ENCODE data around the gene RPL5.
"Not testable (repeated sequence)": the region's sequence is repeated elsewhere in the genome, so short reads cannot be mapped to it uniquely, and the experiment has no call there.

RPL5 gene

DNA sequence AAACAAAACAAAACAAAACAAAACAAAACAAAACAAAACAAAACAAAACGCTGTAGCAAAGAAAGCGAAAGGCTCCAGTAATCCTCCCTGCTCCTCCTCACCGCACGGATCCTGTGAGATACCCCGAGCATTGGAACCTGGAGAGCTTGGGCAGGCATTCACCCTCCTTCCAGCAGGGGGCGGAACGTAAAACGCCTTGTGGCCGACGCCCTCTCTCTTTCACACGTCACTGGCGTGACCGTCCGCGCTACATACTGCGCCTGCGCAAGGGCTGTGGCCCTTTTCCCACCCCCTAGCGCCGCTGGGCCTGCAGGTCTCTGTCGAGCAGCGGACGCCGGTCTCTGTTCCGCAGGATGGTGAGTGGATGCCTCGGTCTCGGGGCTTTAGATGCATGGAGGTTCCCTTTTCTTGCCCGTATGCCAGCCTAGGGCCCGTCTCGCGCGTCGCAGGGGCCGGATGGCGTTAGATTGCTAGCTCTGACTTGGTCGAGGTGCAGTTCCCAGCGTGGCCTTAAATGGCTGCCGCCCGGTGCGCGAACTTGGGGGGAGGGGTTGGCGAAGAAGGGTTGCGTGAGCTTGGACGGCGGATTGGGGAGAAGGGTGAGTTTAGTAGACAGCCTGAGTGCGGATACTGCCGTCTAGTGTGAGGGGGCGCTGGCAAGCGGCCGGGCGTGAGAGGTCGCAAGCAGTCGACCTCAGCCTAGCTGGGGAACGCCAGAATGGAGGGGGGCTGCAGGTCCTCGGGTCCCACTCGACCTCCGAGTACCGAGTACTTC lies at the start of gene RPL5:
Gene RPL5 (plus strand): TSS at position 279 of the 775 bp plus-strand sequence. CDS start 75 bp downstream, at position 354.
- Histone ChIP-seq H3K4me3 (peak within 1 kb of the TSS; percentile 94), H3K9me3 (ENCODE audit: low read depth, low read length) (no peaks in the 10 kb centered on the region), H3K36me3 (ENCODE audit: insufficient read depth, low read length) (peaks cover 46% of the 10 kb centered on the region), H3K27ac (peak within 1 kb of the TSS; percentile 67), H3K9ac (ENCODE audit: insufficient read length) (peak within 1 kb of the TSS; percentile 99)
- TF ChIP-seq EZH2 (IDR thresholded peaks at IDR 0.05), result no peak
- TF ChIP-seq FOXP2 (optimal IDR thresholded peaks at IDR 0.05; ENCODE audit: control extremely low read depth, extremely low read length, insufficient read depth), result peak; percentile 64
- TF ChIP-seq POLR2AphosphoS5 (IDR thresholded peaks at IDR 0.05; ENCODE audit: borderline replicate concordance, low read depth, low read length), result peak; percentile 100
- peak; percentile 92 for DNase-seq (ENCODE audit: low read depth, low spot score)

GRCh38 chr1:92783550-92783949 lies 48.3 kb upstream of the RPL5 start:
- Histone ChIP-seq H3K4me3 (peak overlapping the region; percentile 98), H3K9ac (ENCODE audit: insufficient read length) (peak overlapping the region; percentile 90)
- not testable (repeated sequence) for H3K9me3 ChIP-seq (ENCODE audit: low read depth, low read length); H3K36me3 ChIP-seq (ENCODE audit: insufficient read depth, low read length); DNase-seq (ENCODE audit: low read depth, low spot score); H3K27ac ChIP-seq

DNA sequence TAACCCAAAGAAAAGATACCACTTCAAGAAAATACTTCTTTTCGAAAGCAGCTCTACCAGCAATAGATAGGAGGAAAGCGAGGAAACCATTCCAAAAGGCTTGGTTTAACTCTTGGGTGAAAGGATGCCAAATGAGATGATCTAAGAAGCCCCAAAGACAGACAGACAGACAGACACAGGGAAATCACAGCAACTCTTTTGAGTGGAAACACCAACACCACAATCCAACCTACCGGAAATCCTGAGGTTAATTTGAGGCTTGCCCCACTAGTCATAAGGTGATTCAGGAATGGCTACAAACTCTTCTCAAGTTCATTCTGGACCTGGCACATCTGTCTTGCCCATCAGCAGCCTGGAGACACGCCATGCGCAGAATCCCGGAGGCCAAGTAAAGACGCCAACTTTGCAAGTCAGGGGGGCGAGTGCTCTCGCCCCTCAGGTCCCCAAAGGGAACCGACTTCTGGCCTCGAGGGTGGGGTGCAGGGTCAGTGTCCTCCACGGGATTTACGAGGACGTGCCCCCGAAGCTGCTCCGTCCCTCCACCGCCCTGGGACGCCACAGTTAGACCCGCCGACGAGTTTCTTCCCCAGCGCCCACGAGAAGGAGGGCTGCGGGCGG lies 47.7 kb upstream of the RPL5 start:
- no peak for DNase-seq (ENCODE audit: low read depth, low spot score)
- Histone ChIP-seq H3K4me3 (peak overlapping the region; percentile 98), H3K36me3 (ENCODE audit: insufficient read depth, low read length) (peaks cover 7% of the 10 kb centered on the region; the same call in 1 of the 2 replicates), H3K27ac (no peak overlapping the region; the same call in 1 of the 2 replicates), H3K9ac (ENCODE audit: insufficient read length) (peak overlapping the region; percentile 90), H3K9me3 (ENCODE audit: low read depth, low read length) (no peaks in the 10 kb centered on the region)
- no peak for TF ChIP-seq EZH2 (IDR thresholded peaks at IDR 0.05)
- no peak for TF ChIP-seq POLR2AphosphoS5 (IDR thresholded peaks at IDR 0.05; ENCODE audit: borderline replicate concordance, low read depth, low read length)
- TF ChIP-seq FOXP2 (optimal IDR thresholded peaks at IDR 0.05; ENCODE audit: control extremely low read depth, extremely low read length, insufficient read depth), result no peak

DNA sequence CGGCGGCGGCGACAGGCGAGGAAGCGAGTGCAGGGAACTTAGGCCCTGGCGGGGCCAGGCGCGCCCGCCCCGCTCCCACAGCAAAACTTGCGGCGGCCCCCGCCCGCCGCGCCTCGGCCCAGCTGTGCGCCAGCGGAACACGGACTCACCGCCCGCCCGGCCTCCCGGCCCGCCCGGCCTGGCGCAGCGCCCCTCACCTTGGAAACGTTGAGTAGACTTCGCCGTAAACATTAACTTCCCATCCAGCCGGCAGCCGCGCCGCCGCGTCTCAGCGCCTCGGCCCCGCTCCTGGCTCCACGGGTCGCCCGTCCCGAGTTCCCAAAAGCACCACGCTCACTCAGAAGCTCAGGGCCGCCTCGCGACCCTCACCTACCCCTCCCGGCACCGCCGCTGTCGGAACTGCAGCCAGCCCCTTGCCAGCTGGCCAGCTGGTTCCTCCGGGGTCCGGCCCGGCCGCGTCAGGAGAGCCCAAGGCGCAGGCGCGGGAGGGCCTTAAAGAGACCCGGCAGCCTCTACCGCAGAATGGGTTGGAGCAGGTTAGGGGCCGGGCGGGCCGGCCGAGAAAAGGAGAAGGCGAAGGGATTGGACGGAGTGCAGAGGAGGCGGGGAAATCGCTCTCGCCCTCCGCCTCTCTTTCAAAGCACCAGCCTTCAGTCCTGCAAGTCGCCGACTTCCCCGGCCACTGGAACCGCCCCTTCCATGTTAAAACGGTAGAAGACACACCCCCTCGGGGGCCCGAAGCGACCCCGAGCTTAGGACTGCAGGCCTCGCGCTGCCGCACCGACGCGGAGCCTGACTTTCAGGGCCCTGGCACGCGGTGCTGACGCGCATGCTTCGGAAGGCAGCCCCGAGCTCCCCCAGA lies 47.0 kb upstream of the RPL5 start, which contains the start of gene EVI5:
Gene EVI5 (minus strand): TSS at position 470 of the 862 bp plus-strand sequence. CDS start 48,562 bp downstream, outside the sequence.
- peak; percentile 66 for DNase-seq (ENCODE audit: low read depth, low spot score)
- peak within 1 kb of the TSS; percentile 90 for H3K9ac ChIP-seq (ENCODE audit: insufficient read length)
- peak; percentile 88 for TF ChIP-seq POLR2AphosphoS5 (IDR thresholded peaks at IDR 0.05; ENCODE audit: borderline replicate concordance, low read depth, low read length)
- TF ChIP-seq FOXP2 (optimal IDR thresholded peaks at IDR 0.05; ENCODE audit: control extremely low read depth, extremely low read length, insufficient read depth), result peak; percentile 53
- TF ChIP-seq EZH2 (IDR thresholded peaks at IDR 0.05), result no peak
- peak within 1 kb of the TSS; percentile 98 for H3K4me3 ChIP-seq
- peak within 1 kb of the TSS; percentile 65 for H3K27ac ChIP-seq
- peaks cover 6% of the 10 kb centered on the region; the same call in 1 of the 2 replicates for H3K36me3 ChIP-seq (ENCODE audit: insufficient read depth, low read length)
- no peaks in the 10 kb centered on the region for H3K9me3 ChIP-seq (ENCODE audit: low read depth, low read length)

DNA sequence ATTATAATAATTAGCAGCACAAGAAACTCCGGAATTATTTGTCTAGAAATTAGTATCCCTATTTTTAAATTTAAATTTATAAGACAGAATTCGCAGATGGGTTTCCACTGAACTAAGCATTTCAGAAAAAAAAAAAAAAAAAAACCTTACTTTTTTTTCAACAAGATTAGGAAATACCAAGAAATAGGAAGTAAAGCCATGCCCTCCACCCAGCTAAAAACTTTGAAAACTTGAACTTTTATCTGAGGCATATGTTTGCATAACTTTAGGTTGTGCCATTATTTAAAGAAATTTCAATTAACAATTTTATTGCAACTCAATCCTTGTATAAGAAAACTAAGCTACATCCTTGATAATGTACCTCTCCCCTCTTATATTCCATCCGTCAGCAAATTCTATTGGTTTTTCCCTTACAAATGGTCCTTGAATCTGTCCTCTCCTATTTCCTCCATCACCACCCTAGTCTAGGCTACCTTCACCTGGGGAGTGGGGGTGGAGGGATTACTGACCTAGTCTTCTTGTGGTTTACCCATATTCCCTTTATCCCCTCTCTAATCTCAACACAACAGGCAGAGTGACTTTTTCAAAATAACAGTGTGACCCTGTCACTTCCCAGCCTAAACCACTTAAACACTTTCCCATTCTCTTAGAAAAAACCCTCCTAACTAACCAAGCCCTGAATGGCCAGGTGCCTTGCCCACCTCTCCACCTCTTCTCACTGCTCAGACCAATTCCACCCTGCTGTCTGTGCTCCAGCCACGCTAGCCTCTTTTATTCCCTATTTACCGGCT lies 45.5 kb upstream of the RPL5 start:
- no peaks in the 10 kb centered on the region for H3K9me3 ChIP-seq (ENCODE audit: low read depth, low read length)
- no peak overlapping the region for H3K9ac ChIP-seq (ENCODE audit: insufficient read length)
- no peak overlapping the region for H3K4me3 ChIP-seq
- TF ChIP-seq POLR2AphosphoS5 (IDR thresholded peaks at IDR 0.05; ENCODE audit: borderline replicate concordance, low read depth, low read length) (no peak), FOXP2 (optimal IDR thresholded peaks at IDR 0.05; ENCODE audit: control extremely low read depth, extremely low read length, insufficient read depth) (no peak), EZH2 (IDR thresholded peaks at IDR 0.05) (no peak)
- DNase-seq (ENCODE audit: low read depth, low spot score), result no peak
- no peak overlapping the region for H3K27ac ChIP-seq
- H3K36me3 ChIP-seq (ENCODE audit: insufficient read depth, low read length), result no peaks in the 10 kb centered on the region

DNA sequence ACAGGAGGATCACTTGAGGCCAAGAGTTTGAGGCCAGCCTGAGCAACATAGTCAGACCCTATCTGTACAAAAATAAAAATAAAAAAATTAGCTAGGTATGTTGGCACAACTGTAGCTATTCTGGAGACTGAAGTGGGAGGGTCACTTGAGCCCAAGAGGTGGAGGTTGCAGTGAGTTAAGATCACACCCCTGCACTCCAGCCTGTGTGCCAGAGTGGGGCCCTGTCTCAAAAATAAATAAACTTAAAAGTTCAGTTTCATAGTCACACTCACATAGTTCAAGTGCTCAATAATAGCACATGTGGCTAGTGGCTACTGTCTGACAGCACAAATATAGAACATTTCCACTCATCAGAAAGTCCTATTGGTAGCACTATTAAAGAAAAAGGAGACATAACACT lies 41.8 kb upstream of the RPL5 start:
- H3K9me3 ChIP-seq (ENCODE audit: low read depth, low read length), result no peaks in the 10 kb centered on the region
- no peak for DNase-seq (ENCODE audit: low read depth, low spot score)
- H3K4me3 ChIP-seq, result no peak overlapping the region
- H3K9ac ChIP-seq (ENCODE audit: insufficient read length), result no peak overlapping the region
- H3K27ac ChIP-seq, result no peak overlapping the region
- TF ChIP-seq POLR2AphosphoS5 (IDR thresholded peaks at IDR 0.05; ENCODE audit: borderline replicate concordance, low read depth, low read length), result no peak
- no peak for TF ChIP-seq EZH2 (IDR thresholded peaks at IDR 0.05)
- no peak for TF ChIP-seq FOXP2 (optimal IDR thresholded peaks at IDR 0.05; ENCODE audit: control extremely low read depth, extremely low read length, insufficient read depth)
- H3K36me3 ChIP-seq (ENCODE audit: insufficient read depth, low read length), result no peaks in the 10 kb centered on the region

DNA sequence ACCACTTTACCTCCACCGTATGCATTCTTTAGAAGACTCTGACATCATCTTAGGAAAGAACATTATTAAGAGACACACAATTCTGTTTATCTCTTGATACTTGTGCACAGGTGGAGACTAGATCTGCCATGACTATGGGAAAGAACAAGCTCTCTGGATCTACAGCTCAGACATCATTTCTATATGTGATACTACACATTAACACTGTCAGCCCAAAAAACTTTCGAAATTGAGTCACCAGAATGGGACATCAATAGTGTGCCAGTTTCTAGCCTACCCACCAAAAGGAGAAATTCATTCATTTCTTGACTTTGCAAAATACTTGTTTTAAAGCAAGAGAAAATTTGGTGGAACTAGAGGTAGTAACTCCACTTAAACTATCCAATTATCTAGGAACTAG lies 41.0 kb upstream of the RPL5 start:
- Histone ChIP-seq H3K9ac (ENCODE audit: insufficient read length) (no peak overlapping the region), H3K4me3 (no peak overlapping the region), H3K36me3 (ENCODE audit: insufficient read depth, low read length) (no peaks in the 10 kb centered on the region), H3K27ac (no peak overlapping the region), H3K9me3 (ENCODE audit: low read depth, low read length) (no peaks in the 10 kb centered on the region)
- DNase-seq (ENCODE audit: low read depth, low spot score), result no peak
- TF ChIP-seq POLR2AphosphoS5 (IDR thresholded peaks at IDR 0.05; ENCODE audit: borderline replicate concordance, low read depth, low read length), result no peak
- TF ChIP-seq FOXP2 (optimal IDR thresholded peaks at IDR 0.05; ENCODE audit: control extremely low read depth, extremely low read length, insufficient read depth), result no peak
- TF ChIP-seq EZH2 (IDR thresholded peaks at IDR 0.05), result no peak
